ENCODE measurements around the gene SULT4A1. TPM values are rescaled to one million over a fixed set of nuclear protein-coding genes. Genes with fewer than 3 reads are reported as not detected.

SULT4A1 gene
- total and polyA plus RNA-seq, 10 of the 15 experiments (the other 5 are each of a cell fraction or from before 2014, with no cell fraction given) = not detected

DNA sequence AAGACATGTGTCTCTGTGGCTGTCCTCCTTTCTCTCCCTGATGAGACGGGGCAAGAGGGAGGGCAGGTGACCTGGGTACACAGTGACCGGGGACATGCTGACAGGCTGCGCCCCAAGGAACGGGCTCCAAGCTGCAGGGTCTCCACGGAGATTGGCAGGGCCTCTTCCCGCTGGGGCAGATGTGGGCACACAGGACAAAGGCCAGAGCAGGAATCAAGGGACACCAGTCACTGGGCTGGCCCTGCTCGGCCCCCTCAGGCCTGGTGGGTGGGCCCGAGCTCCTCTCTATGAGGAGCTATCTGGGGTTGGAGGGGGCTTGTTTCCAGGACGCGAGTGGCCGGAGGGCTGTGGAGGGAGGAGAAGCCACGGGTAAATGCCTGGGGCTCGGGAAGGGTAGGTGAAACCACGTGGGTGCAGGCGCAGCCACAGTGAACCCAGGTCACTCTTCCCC, 18.3 kb upstream of the SULT4A1 start:
- ATAC-seq (no peak), FAIRE-seq (no peak), DNase-seq (ENCODE audit: low read depth, low spot score) (no peak)
- no peaks in the 10 kb centered on the region for H3K9me3 ChIP-seq (replicated peaks; ENCODE audit: control insufficient read depth, insufficient read depth, low read length)
- ChIA-PET SMC1A (ENCODE audit: uncharacterized antibody, unreplicated experiment) (no interaction called here), CTCF (no interaction called here), RAD21 (ENCODE audit: unreplicated experiment) (no interaction called here), POLR2A (no interaction called here)
- H2AFZ ChIP-seq (ENCODE audit: control insufficient read depth, low read depth, low read length) = no peak overlapping the region
- no peaks in the 10 kb centered on the region for H3K36me3 ChIP-seq (ENCODE audit: control insufficient read depth in 2 of 2, insufficient read depth in 2 of 2, low read length in 1 of 2)
- in situ Hi-C loops (cut with MboI) = no loop called here
- peaks cover 2 to 3% of the 10 kb centered on the region in 2 experiments; a peak in 1 of 4 replicates for H3K27me3 ChIP-seq (replicated peaks in 1 of 2; ENCODE audit: control insufficient read depth in 2 of 2, insufficient read depth in 2 of 2, low read length in 1 of 2)
- H3K4me1 ChIP-seq (ENCODE audit: control insufficient read depth, insufficient read depth, low read length) = peaks cover 9% of the 10 kb centered on the region
- BruUV-seq (replicated peaks) = no TSS peak
- TF ChIP-seq NFYB (IDR thresholded peaks at IDR 0.05; ENCODE audit: insufficient read depth, low read depth, low read length) = no peak
- TF ChIP-seq NR2F1 (conservative IDR thresholded peaks at IDR 0.05) = no peak
- no peak for TF ChIP-seq NR2C2 (IDR thresholded peaks at IDR 0.05; ENCODE audit: borderline replicate concordance, control insufficient read depth, insufficient read length, low read depth)
- no peak for TF ChIP-seq MEF2A (IDR thresholded peaks at IDR 0.05; ENCODE audit: insufficient read depth, low read depth, low read length)
- H3K27ac ChIP-seq (ENCODE audit: control insufficient read depth, insufficient read depth) = no peak overlapping the region
- H3K4me2 ChIP-seq (ENCODE audit: control insufficient read depth, insufficient read depth) = no peak overlapping the region
- no peak overlapping the region for H3K4me3 ChIP-seq
- H3K9ac ChIP-seq (ENCODE audit: control insufficient read depth, insufficient read depth, low read length) = no peak overlapping the region
- no peaks in the 10 kb centered on the region for H3K79me2 ChIP-seq (ENCODE audit: control insufficient read depth, insufficient read depth, low read length)
- 28% methylated on average over 15 of the region's 15 CpGs for WGBS (ENCODE audit: insufficient coverage, insufficient replicate concordance, low lambda C conversion rate, missing lambda C conversion rate)
- intact Hi-C loops (cut with micrococcal nuclease; ENCODE audit: unreplicated experiment) = loop anchor here (10.0 kb wide), 1 partner anchor 136 kb away; no protein-coding TSS in a partner anchor
- H4K20me1 ChIP-seq (ENCODE audit: control insufficient read depth, insufficient read depth) = no peaks in the 10 kb centered on the region

DNA sequence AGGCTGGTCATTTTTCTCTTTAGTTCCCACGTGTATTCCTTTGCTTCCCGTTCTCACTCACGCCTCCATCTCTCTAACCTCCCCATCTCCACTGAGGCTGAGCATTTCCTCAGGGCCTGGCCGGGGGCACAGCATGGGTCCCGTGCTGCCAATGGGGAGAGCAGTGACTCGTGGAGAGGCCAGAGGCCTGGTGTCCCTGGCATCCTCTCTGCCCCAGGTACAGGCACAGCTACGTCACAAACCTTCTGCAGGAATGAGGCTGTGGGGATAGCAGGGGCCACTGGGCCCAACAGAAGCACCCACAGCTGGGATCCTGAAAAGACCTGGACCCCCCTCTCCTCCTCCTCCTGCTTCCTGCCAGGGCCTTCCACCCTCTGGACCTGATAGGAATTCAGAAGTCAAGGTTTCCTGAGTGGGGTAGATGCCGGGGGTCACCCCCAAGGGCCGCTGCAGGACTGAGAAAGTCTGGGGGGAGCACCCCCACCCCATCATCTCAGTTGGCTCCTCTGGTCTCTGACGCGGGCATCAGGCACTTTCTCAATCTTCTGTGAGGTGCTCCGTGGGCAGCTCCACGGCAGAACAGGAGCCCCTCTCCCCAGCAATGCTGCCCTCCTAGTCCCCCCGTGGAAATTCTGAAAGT, 17.7 kb upstream of the SULT4A1 start:
- H3K9me3 ChIP-seq (replicated peaks; ENCODE audit: control insufficient read depth, insufficient read depth, low read length) = no peaks in the 10 kb centered on the region
- no peak overlapping the region for H3K9ac ChIP-seq (ENCODE audit: control insufficient read depth, insufficient read depth, low read length)
- no peaks in the 10 kb centered on the region for H3K36me3 ChIP-seq (ENCODE audit: control insufficient read depth in 2 of 2, insufficient read depth in 2 of 2, low read length in 1 of 2)
- no peak overlapping the region for H3K27ac ChIP-seq (ENCODE audit: control insufficient read depth, insufficient read depth)
- ChIA-PET CTCF (no interaction called here), RAD21 (ENCODE audit: unreplicated experiment) (interaction anchor here (1.2 kb wide), 1 partner anchor 66 kb away, joined by 3 read pairs; no protein-coding TSS in a partner anchor), POLR2A (no interaction called here), SMC1A (ENCODE audit: uncharacterized antibody, unreplicated experiment) (no interaction called here)
- H3K27me3 ChIP-seq (replicated peaks in 1 of 2; ENCODE audit: control insufficient read depth in 2 of 2, insufficient read depth in 2 of 2, low read length in 1 of 2) = peaks cover 2 to 3% of the 10 kb centered on the region in 2 experiments; a peak in 1 of 4 replicates
- FAIRE-seq (no peak), DNase-seq (ENCODE audit: low read depth, low spot score) (no peak), ATAC-seq (no peak)
- H3K4me2 ChIP-seq (ENCODE audit: control insufficient read depth, insufficient read depth) = no peak overlapping the region
- no TSS peak for BruUV-seq (replicated peaks)
- in situ Hi-C loops (cut with MboI) = no loop called here
- intact Hi-C loops (cut with micrococcal nuclease; ENCODE audit: unreplicated experiment) = loop anchor here (10.0 kb wide), 1 partner anchor 135 kb away; no protein-coding TSS in a partner anchor
- 25% methylated on average over 14 of the region's 14 CpGs for WGBS (ENCODE audit: insufficient coverage, insufficient replicate concordance, low lambda C conversion rate, missing lambda C conversion rate)
- no peak overlapping the region for H2AFZ ChIP-seq (ENCODE audit: control insufficient read depth, low read depth, low read length)
- TF ChIP-seq SIX5 (IDR thresholded peaks at IDR 0.05; ENCODE audit: low read depth, low read length, severe bottlenecking) (no peak), SMC3 (IDR thresholded peaks at IDR 0.05; ENCODE audit: borderline replicate concordance, low read length) (no peak), FOS (IDR thresholded peaks at IDR 0.05; ENCODE audit: borderline replicate concordance, extremely low read depth, insufficient read length) (no peak), SMAD1 (IDR thresholded peaks at IDR 0.05; ENCODE audit: low read depth, partially characterized antibody) (no peak), RAD51 (IDR thresholded peaks at IDR 0.05) (no peak)
- TF ChIP-seq, protein P1, sequence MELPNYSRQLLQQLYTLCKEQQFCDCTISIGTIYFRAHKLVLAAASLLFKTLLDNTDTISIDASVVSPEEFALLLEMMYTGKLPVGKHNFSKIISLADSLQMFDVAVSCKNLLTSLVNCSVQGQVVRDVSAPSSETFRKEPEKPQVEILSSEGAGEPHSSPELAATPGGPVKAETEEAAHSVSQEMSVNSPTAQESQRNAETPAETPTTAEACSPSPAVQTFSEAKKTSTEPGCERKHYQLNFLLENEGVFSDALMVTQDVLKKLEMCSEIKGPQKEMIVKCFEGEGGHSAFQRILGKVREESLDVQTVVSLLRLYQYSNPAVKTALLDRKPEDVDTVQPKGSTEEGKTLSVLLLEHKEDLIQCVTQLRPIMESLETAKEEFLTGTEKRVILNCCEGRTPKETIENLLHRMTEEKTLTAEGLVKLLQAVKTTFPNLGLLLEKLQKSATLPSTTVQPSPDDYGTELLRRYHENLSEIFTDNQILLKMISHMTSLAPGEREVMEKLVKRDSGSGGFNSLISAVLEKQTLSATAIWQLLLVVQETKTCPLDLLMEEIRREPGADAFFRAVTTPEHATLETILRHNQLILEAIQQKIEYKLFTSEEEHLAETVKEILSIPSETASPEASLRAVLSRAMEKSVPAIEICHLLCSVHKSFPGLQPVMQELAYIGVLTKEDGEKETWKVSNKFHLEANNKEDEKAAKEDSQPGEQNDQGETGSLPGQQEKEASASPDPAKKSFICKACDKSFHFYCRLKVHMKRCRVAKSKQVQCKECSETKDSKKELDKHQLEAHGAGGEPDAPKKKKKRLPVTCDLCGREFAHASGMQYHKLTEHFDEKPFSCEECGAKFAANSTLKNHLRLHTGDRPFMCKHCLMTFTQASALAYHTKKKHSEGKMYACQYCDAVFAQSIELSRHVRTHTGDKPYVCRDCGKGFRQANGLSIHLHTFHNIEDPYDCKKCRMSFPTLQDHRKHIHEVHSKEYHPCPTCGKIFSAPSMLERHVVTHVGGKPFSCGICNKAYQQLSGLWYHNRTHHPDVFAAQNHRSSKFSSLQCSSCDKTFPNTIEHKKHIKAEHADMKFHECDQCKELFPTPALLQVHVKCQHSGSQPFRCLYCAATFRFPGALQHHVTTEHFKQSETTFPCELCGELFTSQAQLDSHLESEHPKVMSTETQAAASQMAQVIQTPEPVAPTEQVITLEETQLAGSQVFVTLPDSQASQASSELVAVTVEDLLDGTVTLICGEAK (IDR thresholded peaks at IDR 0.05; ENCODE audit: borderline replicate concordance) = no peak
- TF ChIP-seq, protein P2, sequence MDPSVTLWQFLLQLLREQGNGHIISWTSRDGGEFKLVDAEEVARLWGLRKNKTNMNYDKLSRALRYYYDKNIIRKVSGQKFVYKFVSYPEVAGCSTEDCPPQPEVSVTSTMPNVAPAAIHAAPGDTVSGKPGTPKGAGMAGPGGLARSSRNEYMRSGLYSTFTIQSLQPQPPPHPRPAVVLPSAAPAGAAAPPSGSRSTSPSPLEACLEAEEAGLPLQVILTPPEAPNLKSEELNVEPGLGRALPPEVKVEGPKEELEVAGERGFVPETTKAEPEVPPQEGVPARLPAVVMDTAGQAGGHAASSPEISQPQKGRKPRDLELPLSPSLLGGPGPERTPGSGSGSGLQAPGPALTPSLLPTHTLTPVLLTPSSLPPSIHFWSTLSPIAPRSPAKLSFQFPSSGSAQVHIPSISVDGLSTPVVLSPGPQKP (IDR thresholded peaks at IDR 0.05; ENCODE audit: low read depth, low read length) = no peak
- H3K79me2 ChIP-seq (ENCODE audit: control insufficient read depth, insufficient read depth, low read length) = no peaks in the 10 kb centered on the region
- no peaks in the 10 kb centered on the region for H4K20me1 ChIP-seq (ENCODE audit: control insufficient read depth, insufficient read depth)
- H3K4me1 ChIP-seq (ENCODE audit: control insufficient read depth, insufficient read depth, low read length) = peaks cover 9% of the 10 kb centered on the region
- no peak overlapping the region for H3K4me3 ChIP-seq

All from GM12878 (cell line).